ENCODE results near the gene ARHGAP44.
"Not testable (repeated sequence)": the region's sequence is repeated elsewhere in the genome, so short reads cannot be mapped to it uniquely, and the experiment has no call there.

Gene ARHGAP44

GRCh38 chr17:12866244-12866643, 76.9 kb downstream of the ARHGAP44 start:
- CTCF ChIA-PET: no interaction called here
- POLR2A ChIA-PET: no interaction called here
- DNase-seq (ENCODE audit: extremely low spot score): no peak
- no peak for TF ChIP-seq SUZ12 (IDR thresholded peaks at IDR 0.05)
- TF ChIP-seq NFRKB (IDR thresholded peaks at IDR 0.05): no peak
- no peak for TF ChIP-seq LEF1 (IDR thresholded peaks at IDR 0.05; ENCODE audit: borderline replicate concordance)
- no peak for TF ChIP-seq L3MBTL2 (conservative IDR thresholded peaks at IDR 0.05)
- no peak for TF ChIP-seq FOXA1 (IDR thresholded peaks at IDR 0.05)
- no peak for TF ChIP-seq ZNF384 (IDR thresholded peaks at IDR 0.05)
- TF ChIP-seq FOXK2 (IDR thresholded peaks at IDR 0.05): no peak
- TF ChIP-seq FOXM1 (IDR thresholded peaks at IDR 0.05; ENCODE audit: borderline replicate concordance): no peak
- TF ChIP-seq SP1 (IDR thresholded peaks at IDR 0.05): no peak

- CTCF ChIA-PET: interaction anchor here (0.6 kb wide), 1 partner anchor 42 kb away, joined by 3 read pairs; no protein-coding TSS in a partner anchor
- DNase-seq (ENCODE audit: extremely low spot score): no peak
- POLR2A ChIA-PET: interaction anchor here (0.6 kb wide), 1 partner anchor 70 kb away, joined by 3 read pairs; no protein-coding TSS in a partner anchor
- TF ChIP-seq TARDBP (IDR thresholded peaks at IDR 0.05) (no peak), FOXK2 (IDR thresholded peaks at IDR 0.05) (no peak), NFRKB (IDR thresholded peaks at IDR 0.05) (no peak), FOXA1 (IDR thresholded peaks at IDR 0.05) (no peak), ELF4 (IDR thresholded peaks at IDR 0.05) (no peak), SP1 (IDR thresholded peaks at IDR 0.05) (no peak), LEF1 (IDR thresholded peaks at IDR 0.05; ENCODE audit: borderline replicate concordance) (no peak), ARNT (IDR thresholded peaks at IDR 0.05) (no peak)
Observed at GRCh38 chr17:12867726-12868125, 78.4 kb downstream of the ARHGAP44 start.

DNA sequence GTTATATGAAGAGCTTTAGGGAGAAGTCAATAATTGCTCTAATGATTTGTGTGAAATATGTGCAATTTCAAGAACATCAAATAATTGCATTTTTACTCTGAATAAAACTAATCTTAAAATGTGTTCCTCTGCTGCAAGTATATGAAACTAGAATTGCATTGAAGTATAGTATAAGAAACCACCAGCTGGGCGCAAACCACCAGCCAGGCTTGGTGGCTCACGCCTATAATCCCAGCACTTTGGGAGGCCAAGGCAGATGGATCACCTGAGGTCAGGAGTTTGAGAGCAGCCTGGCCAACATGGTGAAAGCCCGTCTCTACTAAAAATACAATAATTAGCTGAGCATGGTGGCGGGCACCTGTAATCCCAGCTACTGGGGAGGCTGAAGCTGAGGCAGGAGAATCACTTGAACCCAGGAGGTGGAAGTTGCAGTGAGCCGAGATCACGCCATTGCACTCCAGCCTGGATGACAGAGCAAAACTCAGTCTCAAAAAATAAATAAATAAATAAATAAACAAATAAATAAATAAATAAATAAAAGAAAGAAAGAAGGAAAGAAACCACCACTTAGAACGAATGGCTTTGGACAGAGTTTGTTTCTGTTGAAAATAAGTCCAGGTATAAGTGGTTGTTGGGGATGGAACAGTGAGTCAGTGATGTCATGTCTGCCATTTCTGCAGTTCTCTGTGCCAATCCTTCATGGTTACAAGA, 84.3 kb downstream of the ARHGAP44 start:
- DNase-seq (ENCODE audit: extremely low spot score); POLR2A ChIA-PET; CTCF ChIA-PET: not testable (repeated sequence)

DNA sequence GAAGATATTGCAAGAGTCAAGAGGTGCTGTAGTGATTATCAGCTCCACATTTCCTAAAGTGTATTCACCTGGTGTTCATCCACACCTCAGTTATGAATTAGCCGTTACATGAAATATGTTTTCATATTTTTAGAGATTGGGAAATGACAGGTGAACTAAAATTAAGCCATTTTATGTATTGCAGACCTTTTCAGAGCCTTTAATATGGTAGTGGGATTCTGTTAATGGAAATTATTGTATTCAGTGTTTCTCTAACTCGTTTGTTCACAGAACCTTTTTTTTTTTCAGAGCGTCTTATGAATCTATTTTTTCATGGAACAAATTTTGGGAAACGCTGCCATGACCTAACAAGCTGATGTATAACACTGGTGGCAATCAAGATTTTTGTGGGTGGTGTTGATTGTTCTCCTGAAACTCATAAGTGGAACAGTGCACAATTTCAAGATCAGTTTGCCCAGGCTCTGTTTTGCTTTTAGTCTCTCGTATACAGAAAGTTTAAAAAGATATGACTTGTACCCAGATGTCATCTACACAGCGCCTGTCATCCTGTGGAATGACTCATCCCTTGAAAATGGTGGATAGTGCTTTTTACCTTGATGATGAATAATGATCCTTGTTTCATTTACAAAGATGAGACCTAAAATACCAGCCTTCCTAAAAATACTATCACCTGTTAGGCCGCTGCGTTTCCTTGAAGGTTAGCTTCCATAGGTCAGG, 88.8 kb downstream of the ARHGAP44 start:
- POLR2A ChIA-PET: no interaction called here
- TF ChIP-seq ZNF384 (IDR thresholded peaks at IDR 0.05) (no peak), ELF4 (IDR thresholded peaks at IDR 0.05) (no peak), BHLHE40 (IDR thresholded peaks at IDR 0.05; ENCODE audit: borderline replicate concordance) (no peak), SUZ12 (IDR thresholded peaks at IDR 0.05) (no peak), ARNT (IDR thresholded peaks at IDR 0.05) (no peak), FOXA1 (IDR thresholded peaks at IDR 0.05) (no peak), FOXM1 (IDR thresholded peaks at IDR 0.05; ENCODE audit: borderline replicate concordance) (no peak), SP1 (IDR thresholded peaks at IDR 0.05) (no peak), FOXK2 (IDR thresholded peaks at IDR 0.05) (no peak), TARDBP (IDR thresholded peaks at IDR 0.05) (no peak), HDGF (IDR thresholded peaks at IDR 0.05; ENCODE audit: borderline replicate concordance) (no peak), CTBP1 (IDR thresholded peaks at IDR 0.05; ENCODE audit: borderline replicate concordance) (no peak), PKNOX1 (IDR thresholded peaks at IDR 0.05) (no peak), L3MBTL2 (conservative IDR thresholded peaks at IDR 0.05) (no peak), NFRKB (IDR thresholded peaks at IDR 0.05) (no peak), LEF1 (IDR thresholded peaks at IDR 0.05; ENCODE audit: borderline replicate concordance) (no peak)
- DNase-seq (ENCODE audit: extremely low spot score): no peak
- CTCF ChIA-PET: no interaction called here

GRCh38 chr17:12879096-12879495, 89.8 kb downstream of the ARHGAP44 start:
- POLR2A ChIA-PET; DNase-seq (ENCODE audit: extremely low spot score): not testable (repeated sequence)
- CTCF ChIA-PET: interaction anchor here (0.6 kb wide), 1 partner anchor 483 kb away, joined by 3 read pairs; no protein-coding TSS in a partner anchor

DNA sequence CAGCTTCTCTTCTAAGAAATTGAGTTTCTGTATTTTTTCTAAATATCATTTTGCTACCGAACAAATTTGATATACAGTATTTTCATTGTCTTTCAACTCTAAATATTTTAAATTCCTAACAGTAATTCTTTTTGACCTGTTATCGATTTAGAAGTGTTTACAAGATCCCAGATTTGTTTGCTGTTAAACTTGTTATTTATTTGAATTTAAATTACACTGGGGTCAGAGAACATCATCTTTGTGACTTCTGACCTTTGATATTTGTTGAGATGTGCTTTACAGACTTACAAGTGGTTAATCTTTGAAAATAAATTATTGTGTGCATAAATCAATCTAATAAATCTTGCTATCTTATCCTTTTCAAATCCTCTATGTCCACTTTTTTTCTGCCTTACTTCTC, 94.2 kb downstream of the ARHGAP44 start:
- TF ChIP-seq FOXA1 (IDR thresholded peaks at IDR 0.05): no peak
- TF ChIP-seq FOXK2 (IDR thresholded peaks at IDR 0.05): no peak
- TF ChIP-seq NFRKB (IDR thresholded peaks at IDR 0.05): no peak
- TF ChIP-seq L3MBTL2 (conservative IDR thresholded peaks at IDR 0.05): no peak
- TF ChIP-seq FOXM1 (IDR thresholded peaks at IDR 0.05; ENCODE audit: borderline replicate concordance): no peak
- TF ChIP-seq ELF4 (IDR thresholded peaks at IDR 0.05): no peak
- no peak for TF ChIP-seq PKNOX1 (IDR thresholded peaks at IDR 0.05)
- TF ChIP-seq SP1 (IDR thresholded peaks at IDR 0.05): no peak
- POLR2A ChIA-PET: no interaction called here
- CTCF ChIA-PET: no interaction called here
- DNase-seq (ENCODE audit: extremely low spot score): no peak

GRCh38 chr17:12887088-12887487, 97.8 kb downstream of the ARHGAP44 start:
- ChIA-PET POLR2A (no interaction called here), CTCF (no interaction called here)
- no peak for DNase-seq (ENCODE audit: extremely low spot score)
- TF ChIP-seq CTBP1 (IDR thresholded peaks at IDR 0.05; ENCODE audit: borderline replicate concordance) (no peak), PKNOX1 (IDR thresholded peaks at IDR 0.05) (no peak), TARDBP (IDR thresholded peaks at IDR 0.05) (no peak), SUZ12 (IDR thresholded peaks at IDR 0.05) (no peak), BHLHE40 (IDR thresholded peaks at IDR 0.05; ENCODE audit: borderline replicate concordance) (no peak), ZNF384 (IDR thresholded peaks at IDR 0.05) (no peak), SP1 (IDR thresholded peaks at IDR 0.05) (no peak), LEF1 (IDR thresholded peaks at IDR 0.05; ENCODE audit: borderline replicate concordance) (no peak), FOXK2 (IDR thresholded peaks at IDR 0.05) (no peak), FOXA1 (IDR thresholded peaks at IDR 0.05) (no peak), ARNT (IDR thresholded peaks at IDR 0.05) (no peak), HDGF (IDR thresholded peaks at IDR 0.05; ENCODE audit: borderline replicate concordance) (no peak), L3MBTL2 (conservative IDR thresholded peaks at IDR 0.05) (no peak), FOXM1 (IDR thresholded peaks at IDR 0.05; ENCODE audit: borderline replicate concordance) (no peak), NFRKB (IDR thresholded peaks at IDR 0.05) (no peak), ELF4 (IDR thresholded peaks at IDR 0.05) (no peak)

All from HEK293T (cell line).